Left ventricle myocardium superior (tissue), 1 donor: ENCODE data around the gene ITGA7. TPM values are rescaled to one million over a fixed set of nuclear protein-coding genes. Genes with fewer than 3 reads are reported as not detected.

Source experiments
- ATAC-seq: fragments of 200-7000 bp; cut with Tn5 transposase; one replicate; pipeline ENCODE4 v1.9.1; 2020; ENCODE audit warnings: mild to moderate bottlenecking, moderate library complexity
- DNase-seq: peaks from one replicate; pipeline ENCODE4 v3.0.0-alpha.2; 2020
- intact Hi-C: fragments of 100-400 bp; cut with micrococcal nuclease; formaldehyde crosslinking; loops from one replicate; pipeline ENCODE4 v1.11.0; 2022
- total RNA-seq: library from RNA; stranded (reverse); fragmentation: NEBNext Ultra II Directional; extraction: Animal tissue kit (Norgen Biotek cat#: 25700); gene quantifications from one replicate; pipeline ENCODE4 v1.2.1, GENCODE V29; 2021
- donor health status: DM: no; HTN: yes; CAD: no; lungs with severe emphysema.

The ITGA7 gene
- total RNA-seq, 1 donor from 2014 or later, result 488 TPM

- intact Hi-C loops, result no loop called here
- DNase-seq (no peak), ATAC-seq (no peak)
Observed at GRCh38 chr12:55693323-55694187, 14.1 kb downstream of the ITGA7 start.

GRCh38 chr12:55692631-55693322 is 14.9 kb downstream of the ITGA7 start:
- intact Hi-C loops, result no loop called here
- DNase-seq (no peak), ATAC-seq (no peak)

- ATAC-seq, result no peak
- no peak for DNase-seq
- intact Hi-C loops, result no loop called here
Observed at GRCh38 chr12:55688716-55689655, 18.7 kb downstream of the ITGA7 start.

- no peak for DNase-seq
- no peak for ATAC-seq
- intact Hi-C loops, result no loop called here
Observed at GRCh38 chr12:55687746-55688145, 20.0 kb downstream of the ITGA7 start.

- intact Hi-C loops, result no loop called here
- no peak for DNase-seq
- ATAC-seq, result no peak
Observed at GRCh38 chr12:55686366-55687010, 21.2 kb downstream of the ITGA7 start.

GRCh38 chr12:55685671-55686070 is 22.0 kb downstream of the ITGA7 start:
- DNase-seq (no peak), ATAC-seq (no peak)
- intact Hi-C loops, result no loop called here

GRCh38 chr12:55684761-55685370 is 22.8 kb downstream of the ITGA7 start:
- intact Hi-C loops, result no loop called here
- no peak for DNase-seq
- no peak for ATAC-seq

- intact Hi-C loops, result no loop called here
- DNase-seq (no peak), ATAC-seq (no peak)
Observed at GRCh38 chr12:55683676-55684075, 24.0 kb downstream of the ITGA7 start.

- ATAC-seq, result peak; percentile 1
- no peak for DNase-seq
- intact Hi-C loops, result no loop called here
Observed at GRCh38 chr12:55682087-55682796, 25.5 kb downstream of the ITGA7 start.

GRCh38 chr12:55681142-55682077 is 26.3 kb downstream of the ITGA7 start:
- intact Hi-C loops, result no loop called here
- ATAC-seq, result peak; percentile 85
- peak; percentile 74 for DNase-seq

GRCh38 chr12:55679691-55680090 is 28.0 kb downstream of the ITGA7 start:
- ATAC-seq (no peak), DNase-seq (no peak)
- intact Hi-C loops, result no loop called here

- intact Hi-C loops, result no loop called here
- no peak for ATAC-seq
- no peak for DNase-seq
Observed at GRCh38 chr12:55676707-55677106, 31.0 kb downstream of the ITGA7 start.

GRCh38 chr12:55675666-55676065 is 32.0 kb downstream of the ITGA7 start:
- ATAC-seq, result no peak
- no peak for DNase-seq
- intact Hi-C loops, result no loop called here

GRCh38 chr12:55673638-55674037 is 34.1 kb downstream of the ITGA7 start:
- DNase-seq (no peak), ATAC-seq (peak; percentile 52)
- intact Hi-C loops, result no loop called here

GRCh38 chr12:55671746-55672145 is 36.0 kb downstream of the ITGA7 start:
- intact Hi-C loops, result no loop called here
- ATAC-seq, result no peak
- no peak for DNase-seq

- intact Hi-C loops, result no loop called here
- DNase-seq (no peak), ATAC-seq (no peak)
Observed at GRCh38 chr12:55670276-55670675, 37.4 kb downstream of the ITGA7 start.

GRCh38 chr12:55666508-55666907 is 41.2 kb downstream of the ITGA7 start:
- DNase-seq, result no peak
- intact Hi-C loops, result no loop called here

More at GRCh38 chr12:55666508-55666907, 41.2 kb downstream of the ITGA7 start:
- ATAC-seq, result no peak
